Mesodermal cell (in vitro differentiated cells): ENCODE results near the gene CNNM3.

Experiments used
- H3K27ac ChIP-seq: 2 replicates; pipeline ENCODE4 v1.7.0; 2013; ENCODE audit warnings: mild to moderate bottlenecking, low read depth, low read length, moderate library complexity; ENCODE audit not compliant: severe bottlenecking
- H3K36me3 ChIP-seq: 2 replicates; pipeline ENCODE4 v1.7.1; 2013; ENCODE audit warnings: mild to moderate bottlenecking, low read length, moderate library complexity; ENCODE audit not compliant: control insufficient read depth, insufficient read depth
- H3K4me1 ChIP-seq: one replicate; pipeline ENCODE4 v1.7.1; 2013; ENCODE audit warnings: mild to moderate bottlenecking, low read length; ENCODE audit not compliant: insufficient read depth, control insufficient read depth, poor library complexity, severe bottlenecking
- H3K4me3 ChIP-seq: 2 replicates; pipeline ENCODE4 v1.7.0; 2013; ENCODE audit warnings: low read length, control low read depth, mild to moderate bottlenecking; ENCODE audit not compliant: insufficient read depth, poor library complexity, severe bottlenecking; ENCODE audit errors: extremely low read depth
- H3K9me3 ChIP-seq: 2 replicates; pipeline ENCODE4 v1.7.1; 2013; ENCODE audit warnings: mild to moderate bottlenecking, low read length, moderate library complexity; ENCODE audit not compliant: control insufficient read depth
- WGBS, 2 experiments: methylation state at CpG; one replicate each; pipeline ENCODE4 v1.1.5; 2013; ENCODE audit warnings: missing lambda C conversion rate in 2 of 2; ENCODE audit not compliant: insufficient coverage in 2 of 2; 5-methylcytosine and 5-hydroxymethylcytosine counted together

CNNM3 gene

DNA sequence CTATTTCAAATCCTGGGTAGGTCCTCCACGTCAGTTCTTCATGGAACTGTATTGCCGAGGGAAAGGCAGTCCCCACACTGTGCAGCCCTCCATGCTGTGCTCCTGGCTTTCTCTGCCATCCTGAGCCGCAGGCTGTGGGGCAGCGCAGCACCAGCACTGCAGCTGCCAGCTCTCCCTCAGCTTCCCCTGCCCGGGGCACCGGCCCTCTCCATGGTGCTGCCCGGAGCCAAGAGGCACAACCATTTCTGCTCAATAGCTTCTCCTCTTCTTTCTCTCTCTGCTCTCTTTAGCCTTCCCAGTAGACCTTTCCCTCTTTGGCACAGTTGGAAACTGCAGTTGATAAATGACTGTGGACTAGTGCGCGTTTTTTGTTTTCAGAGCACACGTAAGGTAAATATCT, 15.6 kb downstream of the CNNM3 start:
- 91 to 94% methylated on average over 5 to 7 of the region's 10 CpGs for WGBS, 2 experiments
- H3K36me3 ChIP-seq = peaks cover 51% of the 10 kb centered on the region
- H3K9me3 ChIP-seq = no peaks in the 10 kb centered on the region
- peaks cover 22% of the 10 kb centered on the region for H3K4me1 ChIP-seq
- H3K4me3 ChIP-seq = no peak overlapping the region
- H3K27ac ChIP-seq = peak overlapping the region; percentile 93

DNA sequence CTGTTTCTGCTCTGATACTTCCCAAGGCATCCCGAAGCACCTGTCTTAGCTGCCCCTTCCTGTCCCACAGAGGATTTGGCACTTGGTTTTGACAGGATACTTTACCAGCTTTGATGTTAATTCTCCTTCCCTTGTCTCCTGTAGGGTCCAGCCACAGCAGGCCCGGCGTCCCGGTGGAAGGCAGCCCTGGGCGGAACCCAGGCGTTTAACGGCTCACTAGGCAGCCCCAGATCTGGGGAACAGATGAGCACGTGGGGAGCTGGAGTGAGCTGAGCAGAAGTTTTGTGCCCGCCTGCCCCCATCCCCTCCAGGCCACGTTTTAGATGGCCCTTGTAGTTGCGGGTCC, 16.3 kb downstream of the CNNM3 start:
- Histone ChIP-seq H3K27ac (peak overlapping the region; percentile 93), H3K4me1 (peaks cover 22% of the 10 kb centered on the region), H3K4me3 (no peak overlapping the region), H3K36me3 (peaks cover 47% of the 10 kb centered on the region), H3K9me3 (no peaks in the 10 kb centered on the region)
- 52 to 61% methylated on average over 8 to 10 of the region's 11 CpGs for WGBS, 2 experiments

DNA sequence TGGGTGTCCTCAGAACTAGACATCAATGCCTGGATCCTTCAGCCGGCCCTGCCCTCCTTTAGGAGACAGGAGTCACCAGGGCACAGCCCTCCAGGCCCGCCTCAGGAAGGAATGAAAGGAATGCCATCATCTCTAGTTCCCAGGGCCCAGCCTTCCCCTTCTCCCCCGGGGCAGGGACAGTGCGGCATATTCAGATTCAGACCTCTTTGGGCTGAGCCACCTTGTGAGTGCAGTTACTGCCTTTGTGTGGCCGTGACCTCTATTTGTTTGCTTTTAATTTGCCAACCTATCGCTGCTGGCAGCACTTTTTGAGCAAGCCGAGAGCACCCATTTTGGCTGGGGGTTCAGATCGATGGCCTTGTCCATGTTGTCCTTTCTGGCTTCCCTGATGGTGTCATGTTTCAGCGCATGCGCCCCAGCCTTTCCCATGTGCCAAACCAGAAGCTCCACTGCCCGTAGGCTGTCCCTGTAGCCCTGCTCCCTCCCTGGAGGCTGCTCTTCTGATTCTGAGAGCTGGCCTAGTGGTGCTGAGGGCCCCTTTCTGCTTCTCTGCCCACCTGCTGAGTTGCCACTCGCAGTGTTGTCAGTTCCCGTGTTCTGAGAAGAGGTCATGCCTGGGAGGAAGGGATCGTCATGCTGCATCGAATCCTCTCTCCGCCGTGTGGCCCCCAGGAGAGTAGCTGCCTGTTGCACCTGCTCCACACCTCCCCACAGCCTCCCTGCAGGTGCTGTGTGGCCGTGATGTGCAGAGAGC, 16.9 kb downstream of the CNNM3 start:
- peaks cover 41% of the 10 kb centered on the region for H3K36me3 ChIP-seq
- H3K9me3 ChIP-seq = no peaks in the 10 kb centered on the region
- no peak overlapping the region for H3K4me3 ChIP-seq
- peak overlapping the region; percentile 93 for H3K27ac ChIP-seq
- WGBS, 2 experiments = 24 to 26% methylated on average over 13 to 15 of the region's 18 CpGs
- peaks cover 22% of the 10 kb centered on the region for H3K4me1 ChIP-seq

DNA sequence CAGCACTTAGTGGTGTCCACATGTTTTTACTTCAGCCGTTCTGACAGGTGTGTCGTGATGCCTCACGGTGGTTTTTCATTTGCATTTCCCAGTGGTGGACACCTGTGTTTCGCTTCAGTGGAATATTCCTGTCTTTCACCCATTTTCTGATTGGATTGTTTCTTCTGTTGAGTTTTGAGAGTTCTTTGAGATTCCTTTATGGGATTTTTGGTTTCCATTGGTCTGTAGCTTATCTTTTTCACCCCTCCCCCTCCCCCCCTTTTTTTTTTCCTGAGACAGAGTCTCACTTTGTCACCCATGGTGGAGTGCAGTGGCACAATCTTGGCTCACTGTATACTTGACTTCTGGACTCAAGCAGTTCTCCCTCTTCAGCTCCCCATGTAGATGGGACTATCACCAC, 19.8 kb downstream of the CNNM3 start:
- WGBS, 2 experiments = 100% methylated on average over 3 of the region's 4 CpGs
- peaks cover 25% of the 10 kb centered on the region for H3K36me3 ChIP-seq
- H3K4me1 ChIP-seq = peaks cover 22% of the 10 kb centered on the region
- no peak overlapping the region for H3K4me3 ChIP-seq
- no peaks in the 10 kb centered on the region for H3K9me3 ChIP-seq
- no peak overlapping the region for H3K27ac ChIP-seq

DNA sequence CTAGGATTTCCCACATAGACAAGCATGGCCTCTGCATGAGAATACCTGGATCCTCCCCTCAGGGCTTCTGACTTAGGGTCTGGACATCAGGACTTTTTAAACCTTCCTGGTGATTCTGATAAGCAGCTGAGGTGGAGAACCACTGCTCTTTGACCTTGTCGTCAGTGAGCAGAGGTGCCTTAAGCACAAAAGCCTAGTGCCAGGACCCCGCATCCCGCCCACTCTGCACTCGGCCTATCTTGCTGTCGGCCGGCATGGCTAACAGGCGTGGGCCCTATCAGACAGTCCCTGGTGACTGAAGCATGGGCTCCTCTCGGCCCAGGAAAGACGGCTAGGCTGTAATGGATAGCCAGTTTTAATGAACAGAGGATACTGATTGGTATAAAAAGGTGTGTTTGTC, 21.5 kb downstream of the CNNM3 start:
- Histone ChIP-seq H3K36me3 (peaks cover 18% of the 10 kb centered on the region), H3K9me3 (no peaks in the 10 kb centered on the region), H3K27ac (no peak overlapping the region), H3K4me3 (no peak overlapping the region), H3K4me1 (peaks cover 12% of the 10 kb centered on the region)
- WGBS, 2 experiments = 90 to 93% methylated on average over 8 to 9 of the region's 9 CpGs

DNA sequence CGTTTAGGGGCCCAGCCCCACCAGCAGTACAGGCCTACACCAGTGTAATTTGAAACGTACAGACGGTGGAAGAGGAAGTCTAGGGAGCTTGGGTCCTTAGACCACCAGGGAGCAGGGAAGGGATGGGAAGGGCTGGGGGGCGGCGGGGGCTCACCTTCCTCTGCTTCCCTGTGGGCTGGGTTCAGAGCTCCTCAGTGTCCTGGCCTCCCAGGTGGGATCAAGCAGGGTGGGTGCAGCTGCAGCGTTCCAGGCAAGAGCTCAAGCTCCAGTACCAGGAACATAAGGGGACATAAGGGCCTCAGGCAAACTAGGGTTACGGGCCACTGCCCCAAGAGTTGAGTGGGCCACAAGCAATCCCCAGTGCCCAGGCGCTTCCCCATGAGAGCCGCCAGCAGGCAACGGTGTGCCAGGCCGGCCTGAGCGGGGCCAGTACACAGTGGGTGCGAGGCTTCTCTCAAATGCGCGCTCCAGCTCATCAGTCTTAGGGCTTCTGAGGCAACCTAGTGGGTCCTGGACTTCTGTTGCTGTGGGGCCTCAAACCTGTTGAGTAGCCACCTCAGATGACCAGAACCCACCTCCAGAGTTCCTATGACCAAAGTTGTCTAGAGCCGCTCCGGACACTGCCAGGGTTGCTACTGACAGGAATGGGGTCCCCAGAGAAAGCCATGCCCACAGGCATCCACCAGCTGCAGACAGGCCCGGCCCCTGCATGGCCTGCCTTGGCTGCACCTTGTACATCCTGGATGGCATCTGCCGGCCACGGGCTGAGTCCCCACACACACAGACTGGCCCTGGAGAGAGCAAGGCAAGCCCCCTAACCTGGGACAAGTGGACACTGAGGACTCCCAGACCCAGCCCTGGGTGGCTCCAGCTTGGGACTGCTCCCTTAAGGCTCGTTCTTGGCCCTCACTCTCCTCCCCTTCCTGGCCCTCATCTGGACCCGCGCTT, 22.6 kb downstream of the CNNM3 start:
- Histone ChIP-seq H3K9me3 (no peaks in the 10 kb centered on the region), H3K4me1 (peaks cover 2% of the 10 kb centered on the region), H3K36me3 (peaks cover 8% of the 10 kb centered on the region), H3K4me3 (no peak overlapping the region), H3K27ac (no peak overlapping the region)
- 89 to 96% methylated on average over 15 to 22 of the region's 23 CpGs for WGBS, 2 experiments

DNA sequence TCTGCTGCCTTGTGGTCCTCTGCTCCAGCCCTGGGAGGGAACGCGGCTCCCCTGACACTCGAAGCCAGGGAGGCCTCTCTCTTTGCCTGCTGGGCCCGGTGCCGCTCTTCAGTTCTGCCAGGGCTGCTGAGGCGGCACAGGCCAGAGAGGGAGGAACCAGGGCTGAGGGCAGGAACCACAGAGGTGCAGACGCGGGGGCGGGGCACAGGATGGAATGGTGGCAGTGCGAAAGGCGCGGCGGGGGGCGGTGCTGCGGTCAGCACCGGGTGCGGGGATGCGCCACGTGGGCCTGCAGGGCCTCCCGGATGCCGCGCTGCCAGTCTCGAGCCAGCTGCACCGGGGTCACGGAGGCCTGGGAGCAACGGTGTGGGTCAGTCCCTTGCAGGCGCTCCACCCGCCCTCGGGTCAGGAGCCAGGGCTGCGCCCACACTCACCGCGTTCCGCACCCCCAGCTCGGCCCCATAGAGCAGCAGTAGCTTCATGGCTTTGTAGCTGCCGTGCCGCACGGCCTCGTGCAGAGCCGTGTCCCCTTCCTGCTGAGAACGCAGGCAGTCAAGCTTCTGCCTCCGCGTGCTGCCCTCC, 23.3 kb downstream of the CNNM3 start:
- no peaks in the 10 kb centered on the region for H3K9me3 ChIP-seq
- peaks cover 8% of the 10 kb centered on the region for H3K36me3 ChIP-seq
- H3K4me1 ChIP-seq = no peaks in the 10 kb centered on the region
- 95 to 96% methylated on average over 35 to 42 of the region's 42 CpGs for WGBS, 2 experiments
- H3K4me3 ChIP-seq = no peak overlapping the region
- no peak overlapping the region for H3K27ac ChIP-seq

DNA sequence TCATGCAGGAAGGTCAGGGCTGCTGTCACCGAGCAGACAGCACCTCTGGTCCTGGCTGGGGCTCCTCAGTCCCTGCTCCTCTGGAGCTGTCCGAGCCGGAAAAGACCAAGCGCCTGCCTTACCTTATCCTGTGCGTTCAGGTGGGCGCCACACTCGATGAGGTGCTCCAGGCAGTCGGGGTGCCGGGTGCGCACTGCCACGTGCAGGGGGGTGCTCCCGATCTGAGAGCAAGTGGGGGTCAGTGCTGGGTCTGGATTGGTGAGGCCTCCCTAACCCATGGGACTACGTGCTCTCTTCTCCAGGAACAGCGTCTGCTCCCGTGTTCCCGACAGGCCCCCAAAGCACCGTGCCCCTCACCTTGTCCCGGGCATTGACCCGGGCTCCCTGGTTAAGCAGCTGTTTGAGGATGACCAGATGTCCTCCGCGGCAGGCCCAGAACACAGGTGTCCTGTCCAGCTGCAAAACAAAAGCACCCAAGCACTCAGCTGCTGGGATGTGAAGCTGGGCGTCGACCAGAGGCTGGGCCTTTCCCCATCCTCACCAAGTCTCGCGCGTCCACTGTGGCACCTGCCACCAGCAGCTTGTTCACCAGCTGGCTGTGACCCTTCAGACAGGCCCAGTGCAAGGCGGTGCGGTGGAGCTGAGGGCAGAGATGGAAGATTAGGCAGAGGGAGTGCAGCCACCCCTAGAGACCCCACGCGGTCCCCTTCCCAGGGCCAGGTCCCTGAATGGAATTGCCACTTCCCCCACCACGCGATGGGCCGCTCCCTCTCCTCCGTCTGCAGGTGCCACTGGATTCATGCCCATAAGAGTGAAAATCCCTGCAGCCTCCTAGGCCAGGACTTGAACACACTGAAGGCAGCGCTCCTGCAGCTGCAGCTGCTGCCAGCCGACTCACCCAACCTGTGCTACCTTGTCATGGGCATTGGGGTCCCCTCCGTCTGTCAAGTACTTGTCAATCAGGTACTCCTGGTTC, 24.1 kb downstream of the CNNM3 start:
- H3K36me3 ChIP-seq = peaks cover 3% of the 10 kb centered on the region
- no peaks in the 10 kb centered on the region for H3K4me1 ChIP-seq
- H3K27ac ChIP-seq = no peak overlapping the region
- H3K9me3 ChIP-seq = no peaks in the 10 kb centered on the region
- 95 to 97% methylated on average over 34 to 36 of the region's 37 CpGs for WGBS, 2 experiments
- H3K4me3 ChIP-seq = no peak overlapping the region

DNA sequence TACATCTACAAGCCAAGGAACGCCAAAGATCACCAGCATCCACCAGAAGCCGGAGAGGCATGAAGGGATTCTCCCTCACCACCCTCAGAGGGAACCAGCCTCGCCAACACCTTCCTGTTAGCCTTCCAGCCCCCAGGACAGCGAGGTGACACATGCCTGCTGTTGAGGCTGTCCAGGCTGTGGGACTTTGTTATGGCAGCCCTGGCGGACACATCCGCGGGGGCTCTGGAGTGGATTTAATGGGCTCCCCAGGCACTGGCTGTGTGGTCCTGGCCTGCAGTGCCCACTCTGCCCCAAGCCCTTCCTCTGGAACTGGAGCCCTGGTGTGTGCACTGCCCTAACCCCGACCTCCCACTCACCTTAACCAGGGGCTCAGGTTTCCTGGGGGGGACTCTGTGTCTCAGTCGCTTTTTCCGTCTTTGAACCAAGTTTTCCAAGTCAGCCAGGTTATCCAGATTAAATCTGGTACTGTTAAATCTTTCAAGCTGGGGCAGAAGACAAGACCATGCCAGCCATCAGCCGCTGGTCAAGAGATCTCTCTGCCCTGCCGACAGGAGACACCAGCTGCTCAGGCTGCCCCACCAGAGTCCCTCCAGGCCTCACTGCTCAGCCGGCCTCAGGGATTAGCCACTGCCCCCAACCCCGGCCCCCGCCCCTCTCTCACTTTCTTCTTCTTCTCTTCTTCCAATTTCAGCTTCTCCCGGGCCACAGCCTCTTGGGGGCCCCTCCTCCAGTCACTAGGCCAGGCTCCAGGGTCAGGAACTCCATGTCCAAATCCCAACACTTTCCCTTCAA, 25.8 kb downstream of the CNNM3 start:
- no peak overlapping the region for H3K4me3 ChIP-seq
- 88% methylated on average over 11 to 16 of the region's 16 CpGs for WGBS, 2 experiments

More for the DNA sequence above, 25.8 kb downstream of the CNNM3 start:
- H3K9me3 ChIP-seq = no peaks in the 10 kb centered on the region
- H3K4me1 ChIP-seq = no peaks in the 10 kb centered on the region
- peaks cover 6% of the 10 kb centered on the region for H3K36me3 ChIP-seq
- no peak overlapping the region for H3K27ac ChIP-seq
